GM18498 (cell line): ENCODE measurements around the gene PTPRG.

Source experiments
- ATAC-seq: cut with Tn5 transposase; IDR thresholded peaks from one replicate; pipeline ENCODE4 v1.9.1; 2021; ENCODE audit warnings: mild to moderate bottlenecking, moderate library complexity; ENCODE audit not compliant: unreplicated experiment

Gene PTPRG

GRCh38 chr3:62237286-62237948 lies 676.0 kb downstream of the PTPRG start:
- no peak for ATAC-seq

- peak; percentile 78 for ATAC-seq
Observed at GRCh38 chr3:62238003-62238402, 676.6 kb downstream of the PTPRG start.

- peak; percentile 64 for ATAC-seq
Observed at GRCh38 chr3:62238431-62238830, 677.1 kb downstream of the PTPRG start.

GRCh38 chr3:62241279-62241678 lies 679.9 kb downstream of the PTPRG start:
- no peak for ATAC-seq

- ATAC-seq: no peak
Observed at GRCh38 chr3:62242831-62243509, 681.6 kb downstream of the PTPRG start.

- no peak for ATAC-seq
Observed at GRCh38 chr3:62246094-62246493, 684.7 kb downstream of the PTPRG start.

GRCh38 chr3:62246985-62247384 lies 685.6 kb downstream of the PTPRG start:
- no peak for ATAC-seq

- no peak for ATAC-seq
Observed at GRCh38 chr3:62248734-62249483, 687.5 kb downstream of the PTPRG start.

GRCh38 chr3:62249484-62249776 lies 688.1 kb downstream of the PTPRG start:
- no peak for ATAC-seq

GRCh38 chr3:62249855-62250543 lies 688.6 kb downstream of the PTPRG start:
- ATAC-seq: no peak

- ATAC-seq: no peak
Observed at GRCh38 chr3:62252438-62253157, 691.2 kb downstream of the PTPRG start.

GRCh38 chr3:62253971-62254370 lies 692.6 kb downstream of the PTPRG start:
- ATAC-seq: no peak

- no peak for ATAC-seq
Observed at GRCh38 chr3:62255758-62256157, 694.4 kb downstream of the PTPRG start.

GRCh38 chr3:62259924-62260323 lies 698.6 kb downstream of the PTPRG start:
- ATAC-seq: no peak

GRCh38 chr3:62260655-62261054 lies 699.3 kb downstream of the PTPRG start:
- no peak for ATAC-seq

- peak; percentile 74 for ATAC-seq
Observed at GRCh38 chr3:62261121-62261520, 699.8 kb downstream of the PTPRG start.

- ATAC-seq: no peak
Observed at GRCh38 chr3:62261736-62262135, 700.4 kb downstream of the PTPRG start.

- no peak for ATAC-seq
Observed at GRCh38 chr3:62265528-62265927, 704.2 kb downstream of the PTPRG start.

- ATAC-seq: no peak
Observed at GRCh38 chr3:62266668-62267283, 705.4 kb downstream of the PTPRG start.

- ATAC-seq: no peak
Observed at GRCh38 chr3:62276658-62277180, 715.3 kb downstream of the PTPRG start.
